GM10248 (cell line): Measurements from ENCODE around the gene PLEKHA6.

Experiments
- CTCF ChIA-PET: fragments of 300-600 bp; sonication (Branson Sonifier 250); formaldehyde crosslinking; extraction: SDS; loops from one replicate; lab custom pipeline; 2021; ENCODE audit warnings: antibody characterized with exemption; lab: Yijun Ruan, JAX
- POLR2A ChIA-PET: fragments of 350-650 bp; sonication (Branson Sonifier 250); formaldehyde crosslinking; extraction: SDS; loops from one replicate; lab custom pipeline; 2020; ENCODE audit warnings: antibody characterized with exemption; lab: Yijun Ruan, JAX
- DNase-seq: peaks from one replicate; pipeline ENCODE4 v3.0.0; 2012; ENCODE audit errors: extremely low spot score
- CTCF ChIP-seq: IDR thresholded peaks from 2 replicates; pipeline ENCODE4 v1.5.1; 2012; ENCODE audit warnings: mild to moderate bottlenecking, low read depth; ENCODE audit errors: extremely low read depth, missing control alignments, control extremely low read depth

PLEKHA6 gene

GRCh38 chr1:204342310-204342709, 17.4 kb downstream of the PLEKHA6 start:
- ChIA-PET CTCF (interaction anchor here (1.1 to 3.4 kb wide), 7 partner anchors 9 to 57 kb away, joined by 3 to 17 read pairs (median 5); no protein-coding TSS in a partner anchor), POLR2A (no interaction called here)
- DNase-seq: no peak
- TF ChIP-seq CTCF: no peak

GRCh38 chr1:204341380-204341779, 18.3 kb downstream of the PLEKHA6 start:
- no peak for TF ChIP-seq CTCF
- ChIA-PET CTCF (interaction anchor here (0.8 to 3.4 kb wide), 8 partner anchors 10 to 179 kb away, joined by 3 to 17 read pairs (median 4); no protein-coding TSS in a partner anchor), POLR2A (no interaction called here)
- no peak for DNase-seq

- ChIA-PET CTCF (interaction anchor here (0.8 to 3.4 kb wide), 5 partner anchors 11 to 178 kb away, joined by 3 to 17 read pairs (median 5); no protein-coding TSS in a partner anchor), POLR2A (no interaction called here)
- no peak for DNase-seq
- TF ChIP-seq CTCF: no peak
Observed at GRCh38 chr1:204340081-204340889, 19.4 kb downstream of the PLEKHA6 start.

GRCh38 chr1:204339541-204339940, 20.2 kb downstream of the PLEKHA6 start:
- ChIA-PET CTCF (interaction anchor here (0.9 to 3.4 kb wide), 2 partner anchors 13 to 24 kb away, joined by 3 to 17 read pairs; no protein-coding TSS in a partner anchor), POLR2A (no interaction called here)
- no peak for DNase-seq
- no peak for TF ChIP-seq CTCF

- ChIA-PET POLR2A (no interaction called here), CTCF (interaction anchor here (3.4 kb wide), 1 partner anchor 24 kb away, joined by 17 read pairs; no protein-coding TSS in a partner anchor)
- TF ChIP-seq CTCF: no peak
Observed at GRCh38 chr1:204338997-204339396, 20.7 kb downstream of the PLEKHA6 start.

GRCh38 chr1:204338360-204338759, 21.4 kb downstream of the PLEKHA6 start:
- TF ChIP-seq CTCF: no peak
- no peak for DNase-seq
- CTCF ChIA-PET: no interaction called here
- POLR2A ChIA-PET: no interaction called here

More at GRCh38 chr1:204338997-204339396, 20.7 kb downstream of the PLEKHA6 start:
- DNase-seq: no peak
